ENCODE data around the gene ANKRD50. TPM values are rescaled to one million over a fixed set of nuclear protein-coding genes. Genes with fewer than 3 reads are reported as not detected.

ANKRD50 gene, protein sequence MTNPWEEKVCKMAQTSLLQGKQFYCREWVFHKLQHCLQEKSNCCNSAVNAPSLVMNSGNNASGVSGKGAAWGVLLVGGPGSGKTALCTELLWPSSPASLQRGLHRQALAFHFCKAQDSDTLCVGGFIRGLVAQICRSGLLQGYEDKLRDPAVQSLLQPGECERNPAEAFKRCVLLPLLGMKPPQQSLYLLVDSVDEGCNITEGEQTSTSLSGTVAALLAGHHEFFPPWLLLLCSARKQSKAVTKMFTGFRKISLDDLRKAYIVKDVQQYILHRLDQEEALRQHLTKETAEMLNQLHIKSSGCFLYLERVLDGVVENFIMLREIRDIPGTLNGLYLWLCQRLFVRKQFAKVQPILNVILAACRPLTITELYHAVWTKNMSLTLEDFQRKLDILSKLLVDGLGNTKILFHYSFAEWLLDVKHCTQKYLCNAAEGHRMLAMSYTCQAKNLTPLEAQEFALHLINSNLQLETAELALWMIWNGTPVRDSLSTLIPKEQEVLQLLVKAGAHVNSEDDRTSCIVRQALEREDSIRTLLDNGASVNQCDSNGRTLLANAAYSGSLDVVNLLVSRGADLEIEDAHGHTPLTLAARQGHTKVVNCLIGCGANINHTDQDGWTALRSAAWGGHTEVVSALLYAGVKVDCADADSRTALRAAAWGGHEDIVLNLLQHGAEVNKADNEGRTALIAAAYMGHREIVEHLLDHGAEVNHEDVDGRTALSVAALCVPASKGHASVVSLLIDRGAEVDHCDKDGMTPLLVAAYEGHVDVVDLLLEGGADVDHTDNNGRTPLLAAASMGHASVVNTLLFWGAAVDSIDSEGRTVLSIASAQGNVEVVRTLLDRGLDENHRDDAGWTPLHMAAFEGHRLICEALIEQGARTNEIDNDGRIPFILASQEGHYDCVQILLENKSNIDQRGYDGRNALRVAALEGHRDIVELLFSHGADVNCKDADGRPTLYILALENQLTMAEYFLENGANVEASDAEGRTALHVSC (N-terminal part only)
- total RNA-seq (10 to 100 TPM; 26.5 to 27.4 TPM), polyA plus RNA-seq (1 to 10 TPM; 4.5 to 10.0 TPM)
- long read RNA-seq, donor 1, partial matches to known transcripts, result 9 of 11 reads
- long read RNA-seq, donor 1, other reads (novel, unspliced or antisense), result 2 of 11 reads
- long read RNA-seq, donor 2, full-length matches to known transcripts, result 3 of 14 reads
- long read RNA-seq, donor 2, partial matches to known transcripts, result 9 of 14 reads
- long read RNA-seq, donor 2, other reads (novel, unspliced or antisense), result 2 of 14 reads

DNA sequence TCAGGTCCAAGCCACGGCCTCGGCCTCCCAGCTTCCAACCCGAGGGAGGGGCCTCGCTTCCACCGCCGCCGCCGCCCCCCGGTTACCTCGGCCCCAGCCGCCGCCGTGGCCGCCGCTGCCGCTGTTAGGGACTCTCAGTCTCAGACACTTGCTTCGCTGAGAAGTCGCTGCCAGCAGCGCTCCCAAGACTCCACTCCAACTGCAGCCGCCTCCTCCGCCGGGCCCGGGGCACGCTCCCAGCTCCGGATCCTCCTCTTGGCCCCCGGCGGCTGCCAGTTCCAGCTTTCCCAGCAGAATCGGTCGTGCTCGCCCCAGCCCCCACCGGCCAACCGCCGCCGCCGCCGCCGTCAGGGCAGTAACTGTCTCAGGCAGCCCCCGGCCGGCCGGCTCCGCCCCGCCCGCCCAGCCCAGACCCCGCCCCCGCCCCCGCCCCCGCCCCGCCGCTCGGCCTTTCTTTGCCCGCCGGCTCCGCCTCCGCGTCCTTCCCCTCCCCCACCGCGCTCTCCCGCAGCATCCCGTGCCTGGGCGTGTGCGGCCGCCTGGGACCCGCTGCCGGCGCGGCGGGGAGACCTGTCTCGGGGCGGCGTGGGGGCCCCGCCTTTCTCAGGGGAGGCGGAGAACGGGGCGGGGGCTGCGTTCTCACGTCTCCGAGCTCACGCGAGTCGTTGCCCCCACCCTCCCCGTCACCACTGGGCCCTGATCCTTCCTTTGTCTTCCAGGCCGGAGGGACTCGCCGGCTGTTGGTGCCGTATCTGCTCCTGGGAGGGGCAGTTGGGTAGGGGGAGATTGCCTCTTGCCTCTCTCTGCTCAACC lies at the start of gene ANKRD50:
ANKRD50 (minus strand) TSS at position 361 of the 813 bp plus-strand sequence. CDS start 2,221 bp downstream, outside the sequence.
- WGBS, 2 donors, result 0 to 1% methylated on average over 33 to 85 of the region's 85 CpGs
- Histone ChIP-seq H3K4me1 (ENCODE audit: control insufficient read depth in 1 of 2, insufficient read depth in 2 of 2, low read length in 2 of 2) (peaks cover 4 to 10% of the 10 kb centered on the region in 2 donors), H3K9me3 (ENCODE audit: control insufficient read depth, low read length) (no peaks in the 10 kb centered on the region), H3K27ac (ENCODE audit: low read depth in 1 of 2, low read length in 2 of 2) (peak within 1 kb of the TSS; percentile 95 to 100), H3K27me3 (ENCODE audit: control insufficient read depth in 1 of 2, insufficient read depth in 2 of 2, low read length in 1 of 2) (no peaks in the 10 kb centered on the region), H3K36me3 (ENCODE audit: control insufficient read depth in 1 of 2, insufficient read depth in 2 of 2, low read length in 1 of 2) (no peaks in the 10 kb centered on the region), H3K4me3 (ENCODE audit: low read length in 2 of 2) (peak within 1 kb of the TSS; percentile 55 to 79)
- ATAC-seq (ENCODE audit: low FRiP score), result peak; percentile 93
- intact Hi-C loops (cut with DNase I), result loop anchor here (10.0 kb wide), 3 partner anchors 152 to 232 kb away; no protein-coding TSS in a partner anchor
- peak; percentile 93 to 96 for DNase-seq

DNA sequence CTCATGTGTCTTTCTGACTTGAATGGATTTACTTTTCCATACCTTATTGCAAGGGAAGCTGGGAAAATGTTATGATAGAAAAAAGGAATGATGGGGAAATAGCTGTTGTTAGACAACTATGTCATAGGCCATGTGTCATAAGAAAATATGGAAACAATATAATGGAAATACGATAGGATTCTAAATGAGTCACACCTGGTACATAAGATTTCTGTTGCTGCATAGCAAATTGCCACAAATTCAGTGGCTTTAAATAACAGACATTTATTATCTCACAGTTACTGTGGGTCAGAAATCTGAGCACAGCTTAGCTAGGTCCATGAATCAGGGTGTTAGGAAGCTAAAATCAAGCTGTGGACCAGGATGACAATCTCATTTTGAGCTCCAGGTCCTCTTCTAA lies 44.6 kb upstream of the ANKRD50 start:
- no peak for ATAC-seq (ENCODE audit: low FRiP score)
- H3K9me3 ChIP-seq (ENCODE audit: control insufficient read depth, low read length), result no peaks in the 10 kb centered on the region
- DNase-seq, result no peak
- H3K36me3 ChIP-seq (ENCODE audit: control insufficient read depth in 1 of 2, insufficient read depth in 2 of 2, low read length in 1 of 2), result no peaks in the 10 kb centered on the region
- WGBS, 2 donors, result 90 to 94% methylated on average over 1 of the region's 1 CpG
- intact Hi-C loops (cut with DNase I), result no loop called here
- no peak overlapping the region for H3K4me3 ChIP-seq (ENCODE audit: low read length in 2 of 2)
- H3K27ac ChIP-seq (ENCODE audit: low read depth in 1 of 2, low read length in 2 of 2), result no peak overlapping the region
- no peaks in the 10 kb centered on the region for H3K4me1 ChIP-seq (ENCODE audit: control insufficient read depth in 1 of 2, insufficient read depth in 2 of 2, low read length in 2 of 2)
- H3K27me3 ChIP-seq (ENCODE audit: control insufficient read depth in 1 of 2, insufficient read depth in 2 of 2, low read length in 1 of 2), result no peaks in the 10 kb centered on the region

DNA sequence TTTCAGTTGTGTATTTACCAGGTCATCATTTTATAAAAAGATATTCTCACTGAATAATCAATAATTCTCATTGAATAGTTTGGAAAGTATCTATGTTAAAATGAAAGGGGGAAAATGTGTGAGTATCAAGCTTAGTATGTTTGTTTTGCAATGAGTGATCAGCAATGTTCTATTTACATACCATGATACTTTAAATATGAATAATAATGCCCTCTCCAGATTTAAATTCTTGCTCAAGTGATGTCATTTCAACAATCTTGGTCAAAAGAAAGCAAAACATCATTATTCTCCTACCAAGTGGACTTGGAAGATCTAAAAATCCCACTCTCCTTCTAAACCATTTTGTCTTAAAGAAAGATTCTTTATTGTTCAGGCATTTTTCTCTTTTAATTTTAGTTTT lies 42.1 kb upstream of the ANKRD50 start:
- Histone ChIP-seq H3K27me3 (ENCODE audit: control insufficient read depth in 1 of 2, insufficient read depth in 2 of 2, low read length in 1 of 2) (no peaks in the 10 kb centered on the region), H3K9me3 (ENCODE audit: control insufficient read depth, low read length) (no peaks in the 10 kb centered on the region), H3K27ac (ENCODE audit: low read depth in 1 of 2, low read length in 2 of 2) (no peak overlapping the region), H3K4me1 (ENCODE audit: control insufficient read depth in 1 of 2, insufficient read depth in 2 of 2, low read length in 2 of 2) (no peaks in the 10 kb centered on the region), H3K4me3 (ENCODE audit: low read length in 2 of 2) (no peak overlapping the region), H3K36me3 (ENCODE audit: control insufficient read depth in 1 of 2, insufficient read depth in 2 of 2, low read length in 1 of 2) (no peaks in the 10 kb centered on the region)
- ATAC-seq (ENCODE audit: low FRiP score) (no peak), DNase-seq (no peak)
- intact Hi-C loops (cut with DNase I), result no loop called here

DNA sequence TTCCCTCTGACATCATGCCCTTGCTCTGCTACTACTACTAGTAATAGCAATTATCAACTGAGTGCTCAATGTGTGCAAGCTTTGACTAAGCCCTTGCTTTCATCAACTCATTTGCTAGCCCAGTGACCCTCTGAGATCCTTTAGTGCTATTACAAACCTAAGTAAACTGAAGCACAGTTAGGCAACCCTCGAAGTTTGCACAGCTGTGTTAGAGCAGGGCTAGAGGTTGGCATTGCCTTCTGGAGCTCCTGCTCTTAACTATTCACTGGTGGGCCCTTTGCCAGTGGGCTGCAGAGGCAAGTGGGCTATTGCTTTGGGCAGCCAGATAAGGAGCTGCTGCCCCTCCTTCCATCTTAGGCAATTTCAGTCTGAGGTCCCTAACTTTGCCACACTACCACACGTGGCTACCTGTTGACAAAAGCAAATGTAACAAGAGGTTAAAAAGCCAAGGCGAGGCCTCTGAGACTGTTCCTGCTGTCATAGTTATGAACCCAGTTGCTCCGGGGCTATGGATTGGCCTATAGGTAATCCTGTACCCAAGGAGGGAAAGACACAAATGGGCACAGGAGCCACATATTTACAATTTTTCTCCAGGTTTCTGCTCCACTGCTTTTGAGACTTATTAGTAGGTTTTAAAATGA lies 41.5 kb upstream of the ANKRD50 start:
- Histone ChIP-seq H3K4me3 (ENCODE audit: low read length in 2 of 2) (no peak overlapping the region), H3K4me1 (ENCODE audit: control insufficient read depth in 1 of 2, insufficient read depth in 2 of 2, low read length in 2 of 2) (no peaks in the 10 kb centered on the region), H3K9me3 (ENCODE audit: control insufficient read depth, low read length) (no peaks in the 10 kb centered on the region), H3K36me3 (ENCODE audit: control insufficient read depth in 1 of 2, insufficient read depth in 2 of 2, low read length in 1 of 2) (no peaks in the 10 kb centered on the region), H3K27ac (ENCODE audit: low read depth in 1 of 2, low read length in 2 of 2) (no peak overlapping the region), H3K27me3 (ENCODE audit: control insufficient read depth in 1 of 2, insufficient read depth in 2 of 2, low read length in 1 of 2) (no peaks in the 10 kb centered on the region)
- intact Hi-C loops (cut with DNase I), result no loop called here
- DNase-seq (no peak), ATAC-seq (ENCODE audit: low FRiP score) (no peak)
- 62 to 63% methylated on average over 4 of the region's 4 CpGs for WGBS, 2 donors

DNA sequence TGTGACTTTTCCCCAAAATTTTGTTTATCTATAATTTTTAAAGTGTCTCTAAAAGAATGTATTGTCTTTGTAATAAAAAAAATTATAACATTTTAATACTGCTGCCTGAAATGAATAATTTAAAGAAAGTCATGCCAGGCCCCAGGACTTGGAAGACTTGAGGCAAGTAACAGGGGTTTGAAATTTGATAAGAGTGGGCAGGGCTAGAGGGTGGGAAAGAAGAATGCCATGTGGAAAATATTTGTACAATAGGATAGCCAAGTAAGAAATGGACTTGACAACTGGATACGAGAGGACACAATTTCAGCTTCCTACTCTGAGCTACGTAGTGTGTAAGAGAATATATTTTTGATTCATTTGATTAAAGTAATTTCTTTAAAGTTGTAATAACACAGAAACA lies 36.9 kb upstream of the ANKRD50 start:
- Histone ChIP-seq H3K27ac (ENCODE audit: low read depth in 1 of 2, low read length in 2 of 2) (no peak overlapping the region), H3K4me3 (ENCODE audit: low read length in 2 of 2) (no peak overlapping the region), H3K36me3 (ENCODE audit: control insufficient read depth in 1 of 2, insufficient read depth in 2 of 2, low read length in 1 of 2) (no peaks in the 10 kb centered on the region), H3K9me3 (ENCODE audit: control insufficient read depth, low read length) (no peaks in the 10 kb centered on the region), H3K4me1 (ENCODE audit: control insufficient read depth in 1 of 2, insufficient read depth in 2 of 2, low read length in 2 of 2) (no peaks in the 10 kb centered on the region), H3K27me3 (ENCODE audit: control insufficient read depth in 1 of 2, insufficient read depth in 2 of 2, low read length in 1 of 2) (no peaks in the 10 kb centered on the region)
- 78 to 80% methylated on average over 2 of the region's 2 CpGs for WGBS, 2 donors
- ATAC-seq (ENCODE audit: low FRiP score) (no peak), DNase-seq (no peak)
- intact Hi-C loops (cut with DNase I), result loop anchor here in 1 of 2 donors (10.0 kb wide), 1 partner anchor 1215 kb away; no protein-coding TSS in a partner anchor

DNA sequence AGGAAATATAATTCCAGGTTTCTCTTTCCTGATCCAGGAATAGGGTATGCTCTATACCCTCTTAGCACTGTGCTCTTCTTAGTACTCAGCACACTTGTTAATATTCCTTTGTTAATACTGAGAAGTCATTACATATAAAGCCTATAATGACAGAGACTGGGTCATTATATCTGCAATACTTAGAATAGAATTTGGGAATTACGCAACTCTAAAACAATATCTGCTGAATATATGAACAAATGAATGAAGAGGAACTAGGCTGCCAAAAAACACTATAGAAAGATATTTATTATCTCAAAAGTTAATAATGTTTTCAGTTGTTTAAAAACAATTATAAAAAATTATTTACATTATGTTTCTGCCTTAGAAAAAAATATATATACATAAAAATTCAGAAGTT lies 36.4 kb upstream of the ANKRD50 start:
- no peak for DNase-seq
- Histone ChIP-seq H3K27me3 (ENCODE audit: control insufficient read depth in 1 of 2, insufficient read depth in 2 of 2, low read length in 1 of 2) (no peaks in the 10 kb centered on the region), H3K36me3 (ENCODE audit: control insufficient read depth in 1 of 2, insufficient read depth in 2 of 2, low read length in 1 of 2) (no peaks in the 10 kb centered on the region), H3K4me1 (ENCODE audit: control insufficient read depth in 1 of 2, insufficient read depth in 2 of 2, low read length in 2 of 2) (no peaks in the 10 kb centered on the region), H3K9me3 (ENCODE audit: control insufficient read depth, low read length) (no peaks in the 10 kb centered on the region), H3K27ac (ENCODE audit: low read depth in 1 of 2, low read length in 2 of 2) (no peak overlapping the region), H3K4me3 (ENCODE audit: low read length in 2 of 2) (no peak overlapping the region)
- intact Hi-C loops (cut with DNase I), result loop anchor here in 1 of 2 donors (10.0 kb wide), 1 partner anchor 1216 kb away; no protein-coding TSS in a partner anchor
- 95 to 96% methylated on average over 1 of the region's 1 CpG for WGBS, 2 donors
- no peak for ATAC-seq (ENCODE audit: low FRiP score)

DNA sequence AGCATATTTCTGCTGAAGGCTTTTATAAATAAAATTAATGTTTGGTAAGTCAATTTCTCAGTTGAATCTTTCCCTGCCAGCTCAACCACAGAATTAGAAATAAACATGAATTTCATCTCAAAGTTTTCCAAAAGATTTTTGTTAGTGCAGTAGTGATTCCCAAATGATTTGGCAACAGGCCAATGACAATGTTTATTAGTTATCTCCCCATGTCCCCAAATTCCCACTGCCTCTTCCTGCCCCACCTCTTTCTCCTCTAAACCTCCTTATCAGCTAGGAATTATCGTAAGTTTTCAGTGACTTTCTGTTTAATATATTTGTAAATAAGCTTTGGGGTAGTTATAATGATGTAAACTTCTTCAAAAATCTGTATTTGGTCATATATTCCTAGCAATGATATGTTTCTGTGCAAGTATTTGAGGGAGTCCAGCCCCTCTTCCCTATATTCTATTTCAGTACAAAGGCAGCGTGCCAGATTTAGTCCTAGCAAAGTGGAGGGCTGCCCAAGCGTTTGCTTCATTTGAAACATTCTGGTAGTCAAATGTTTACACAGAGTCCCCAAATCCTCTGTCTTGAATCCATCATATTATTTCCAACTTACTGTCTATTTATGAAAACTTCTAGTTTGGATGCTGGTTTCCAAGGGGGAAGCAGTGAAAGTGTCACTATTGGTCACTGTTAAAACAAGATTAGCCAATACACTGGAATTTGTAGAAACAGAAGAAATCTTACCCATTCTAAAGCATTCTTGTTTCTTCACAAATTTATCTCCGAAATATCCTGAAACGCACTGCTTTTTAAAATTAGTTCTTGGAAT lies 33.7 kb upstream of the ANKRD50 start:
- H3K4me1 ChIP-seq (ENCODE audit: control insufficient read depth in 1 of 2, insufficient read depth in 2 of 2, low read length in 2 of 2), result no peaks in the 10 kb centered on the region
- WGBS, 2 donors, result 10% methylated on average over 5 of the region's 5 CpGs
- H3K27me3 ChIP-seq (ENCODE audit: control insufficient read depth in 1 of 2, insufficient read depth in 2 of 2, low read length in 1 of 2), result no peaks in the 10 kb centered on the region
- intact Hi-C loops (cut with DNase I), result loop anchor here in 1 of 2 donors (10.0 kb wide), 1 partner anchor 1219 kb away; no protein-coding TSS in a partner anchor
- ATAC-seq (ENCODE audit: low FRiP score), result peak; percentile 59
- H3K27ac ChIP-seq (ENCODE audit: low read depth in 1 of 2, low read length in 2 of 2), result no peak overlapping the region
- DNase-seq, result no peak
- no peaks in the 10 kb centered on the region for H3K9me3 ChIP-seq (ENCODE audit: control insufficient read depth, low read length)
- peak overlapping the region; percentile 26 to 34 for H3K4me3 ChIP-seq (ENCODE audit: low read length in 2 of 2)
- H3K36me3 ChIP-seq (ENCODE audit: control insufficient read depth in 1 of 2, insufficient read depth in 2 of 2, low read length in 1 of 2), result no peaks in the 10 kb centered on the region

Data from aorta (tissue), 5 donors.